ENCODE results near the gene C14orf93.

The C14orf93 gene

GRCh38 chr14:22995889-22996625 is 13.9 kb downstream of the C14orf93 start:
- no peak for ATAC-seq
- no peak for DNase-seq
- Mint-ChIP-seq H3K27ac (no peak overlapping the region), H3K4me3 (no peak overlapping the region), H3K27me3 (no peaks in the 10 kb centered on the region), H3K4me1 (peaks cover 5% of the 10 kb centered on the region), H3K9me3 (no peaks in the 10 kb centered on the region)

GRCh38 chr14:22994762-22995275 is 15.1 kb downstream of the C14orf93 start:
- Mint-ChIP-seq H3K27ac (no peak overlapping the region), H3K4me1 (peaks cover 5% of the 10 kb centered on the region), H3K9me3 (no peaks in the 10 kb centered on the region), H3K27me3 (no peaks in the 10 kb centered on the region), H3K4me3 (no peak overlapping the region)
- ATAC-seq = peak; percentile 87
- DNase-seq = peak; percentile 23 to 32

GRCh38 chr14:22993517-22993916 is 16.4 kb downstream of the C14orf93 start:
- peaks cover 5% of the 10 kb centered on the region for H3K4me1 Mint-ChIP-seq
- H3K27me3 Mint-ChIP-seq = no peaks in the 10 kb centered on the region
- no peak overlapping the region for H3K4me3 Mint-ChIP-seq
- ATAC-seq (no peak), DNase-seq (no peak)
- H3K9me3 Mint-ChIP-seq = no peaks in the 10 kb centered on the region
- H3K27ac Mint-ChIP-seq = peak overlapping the region in 1 of 2 donors; percentile 58

DNA sequence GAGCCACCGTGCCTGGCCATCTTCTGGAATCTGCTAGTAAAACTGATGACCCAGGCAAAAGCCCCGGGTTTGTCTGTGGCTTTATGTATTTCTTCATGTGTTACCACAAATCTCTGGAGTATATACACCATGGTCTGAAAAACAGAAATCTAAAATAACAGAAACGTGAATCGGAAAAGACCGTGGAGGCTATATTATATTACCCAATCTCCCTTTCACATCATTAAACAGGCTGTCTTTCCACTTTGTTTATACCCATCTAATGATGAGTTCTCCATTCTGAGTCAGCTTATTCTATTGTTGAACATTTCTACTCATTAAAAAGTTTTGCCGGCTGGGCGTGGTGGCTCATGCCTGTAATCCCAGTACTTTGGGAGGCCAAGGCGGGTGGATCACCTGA is 18.1 kb downstream of the C14orf93 start:
- no peaks in the 10 kb centered on the region for H3K27me3 Mint-ChIP-seq
- no peak overlapping the region for H3K4me3 Mint-ChIP-seq
- no peaks in the 10 kb centered on the region for H3K9me3 Mint-ChIP-seq
- H3K27ac Mint-ChIP-seq = peak overlapping the region in 1 of 2 donors; percentile 24
- ATAC-seq = no peak
- peaks cover 5% of the 10 kb centered on the region for H3K4me1 Mint-ChIP-seq
- no peak for DNase-seq

GRCh38 chr14:22987291-22987690 is 22.7 kb downstream of the C14orf93 start:
- Mint-ChIP-seq H3K27ac (no peak overlapping the region), H3K27me3 (no peaks in the 10 kb centered on the region), H3K9me3 (no peaks in the 10 kb centered on the region), H3K4me1 (no peaks in the 10 kb centered on the region), H3K4me3 (no peak overlapping the region)
- no peak for DNase-seq
- ATAC-seq = no peak

GRCh38 chr14:22986508-22987054 is 23.4 kb downstream of the C14orf93 start:
- Mint-ChIP-seq H3K27me3 (no peaks in the 10 kb centered on the region), H3K9me3 (no peaks in the 10 kb centered on the region), H3K27ac (no peak overlapping the region), H3K4me3 (no peak overlapping the region), H3K4me1 (no peaks in the 10 kb centered on the region)
- ATAC-seq (peak; percentile 61), DNase-seq (peak; percentile 80 to 83)

GRCh38 chr14:22985894-22986507 is 23.9 kb downstream of the C14orf93 start:
- ATAC-seq = no peak
- Mint-ChIP-seq H3K9me3 (no peaks in the 10 kb centered on the region), H3K27ac (no peak overlapping the region), H3K4me1 (no peaks in the 10 kb centered on the region), H3K4me3 (no peak overlapping the region), H3K27me3 (no peaks in the 10 kb centered on the region)
- no peak for DNase-seq

GRCh38 chr14:22984959-22985658 is 24.8 kb downstream of the C14orf93 start:
- DNase-seq (no peak), ATAC-seq (no peak)
- no peaks in the 10 kb centered on the region for H3K27me3 Mint-ChIP-seq
- peaks cover 2% of the 10 kb centered on the region for H3K4me1 Mint-ChIP-seq
- no peaks in the 10 kb centered on the region for H3K9me3 Mint-ChIP-seq
- H3K27ac Mint-ChIP-seq = no peak overlapping the region
- no peak overlapping the region for H3K4me3 Mint-ChIP-seq

- Mint-ChIP-seq H3K4me1 (peaks cover 6% of the 10 kb centered on the region), H3K27me3 (no peaks in the 10 kb centered on the region), H3K27ac (no peak within 1 kb of the TSS), H3K4me3 (peak within 1 kb of the TSS in 1 of 2 donors; percentile 69), H3K9me3 (no peaks in the 10 kb centered on the region)
- ATAC-seq (peak; percentile 81), DNase-seq (peak; percentile 64 to 71)
Observed at GRCh38 chr14:22982477-22983245, 27.3 kb downstream of the C14orf93 start, which contains the start of gene AJUBA. Gene AJUBA, minus strand, starts transcription at chr14:22982551. Its CDS starts 285 bp downstream, at chr14:22982266.

DNA sequence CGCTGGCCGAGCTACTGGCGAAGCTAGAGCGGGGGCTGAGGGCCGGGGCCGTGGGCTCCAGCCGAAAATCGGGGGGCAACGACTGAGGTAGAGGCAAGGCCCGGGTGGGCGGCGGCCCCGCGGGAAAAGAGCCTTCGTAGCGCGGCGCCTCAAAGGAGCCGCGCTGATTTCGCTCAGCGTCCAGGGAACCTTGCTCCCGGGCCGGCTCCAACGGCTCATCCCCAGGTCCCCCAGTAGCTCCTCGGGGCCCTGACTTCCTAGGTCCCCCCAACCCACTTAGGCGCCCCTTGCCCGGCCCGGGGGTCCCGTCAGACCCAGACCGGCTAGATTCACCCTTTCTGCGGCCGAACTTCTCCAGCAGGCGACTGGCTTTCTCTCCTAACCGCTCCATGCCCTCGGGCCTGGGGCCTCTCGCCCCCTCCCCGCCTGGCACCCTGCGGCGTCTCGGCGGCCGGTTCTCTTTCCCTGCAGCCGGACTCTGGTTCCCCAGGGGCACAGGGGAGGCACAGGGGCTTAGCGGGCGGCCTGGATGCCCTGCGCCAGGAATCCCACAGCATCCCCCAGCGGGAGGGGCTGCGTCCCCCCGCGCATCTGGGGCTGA is 28.0 kb downstream of the C14orf93 start:
- H3K4me1 Mint-ChIP-seq = peaks cover 6% of the 10 kb centered on the region
- H3K9me3 Mint-ChIP-seq = no peaks in the 10 kb centered on the region
- DNase-seq (peak; percentile 21), ATAC-seq (peak; percentile 15)
- H3K27ac Mint-ChIP-seq = no peak overlapping the region
- no peaks in the 10 kb centered on the region for H3K27me3 Mint-ChIP-seq
- H3K4me3 Mint-ChIP-seq = no peak overlapping the region

GRCh38 chr14:22981090-22981875 is 28.7 kb downstream of the C14orf93 start:
- ATAC-seq (peak; percentile 27), DNase-seq (peak; percentile 31)
- Mint-ChIP-seq H3K9me3 (no peaks in the 10 kb centered on the region), H3K27ac (no peak overlapping the region), H3K27me3 (no peaks in the 10 kb centered on the region), H3K4me1 (peaks cover 6% of the 10 kb centered on the region), H3K4me3 (peak overlapping the region; percentile 46 to 69)

GRCh38 chr14:22980672-22981089 is 29.3 kb downstream of the C14orf93 start:
- DNase-seq (peak in 1 of 2 donors; percentile 20), ATAC-seq (peak; percentile 4)
- H3K9me3 Mint-ChIP-seq = no peaks in the 10 kb centered on the region

GRCh38 chr14:22979748-22980392 is 30.1 kb downstream of the C14orf93 start:
- H3K27me3 Mint-ChIP-seq = no peaks in the 10 kb centered on the region
- peaks cover 6% of the 10 kb centered on the region for H3K4me1 Mint-ChIP-seq
- DNase-seq = no peak
- ATAC-seq = no peak
- H3K4me3 Mint-ChIP-seq = peak overlapping the region in 1 of 2 donors; percentile 47
- no peaks in the 10 kb centered on the region for H3K9me3 Mint-ChIP-seq
- no peak overlapping the region for H3K27ac Mint-ChIP-seq

More at GRCh38 chr14:22980672-22981089, 29.3 kb downstream of the C14orf93 start:
- Mint-ChIP-seq H3K4me1 (peaks cover 6% of the 10 kb centered on the region), H3K4me3 (peak overlapping the region; percentile 46 to 69), H3K27ac (no peak overlapping the region), H3K27me3 (no peaks in the 10 kb centered on the region)

Measured in stimulated activated naive CD8-positive, alpha-beta T cell treated with anti-CD3 and anti-CD28 coated beads, Interleukin-15, amount 100 ng/mL, for 72 hours (primary cell).